KG1 (cell line): ENCODE results near the gene COL15A1.
"Not testable (repeated sequence)": the region's sequence is repeated elsewhere in the genome, so short reads cannot be mapped to it uniquely, and the experiment has no call there.

Source experiments
- DNase-seq: peaks from one replicate; lab custom pipeline; 2025; lab: John Stamatoyannopoulos, UW

Gene COL15A1

DNA sequence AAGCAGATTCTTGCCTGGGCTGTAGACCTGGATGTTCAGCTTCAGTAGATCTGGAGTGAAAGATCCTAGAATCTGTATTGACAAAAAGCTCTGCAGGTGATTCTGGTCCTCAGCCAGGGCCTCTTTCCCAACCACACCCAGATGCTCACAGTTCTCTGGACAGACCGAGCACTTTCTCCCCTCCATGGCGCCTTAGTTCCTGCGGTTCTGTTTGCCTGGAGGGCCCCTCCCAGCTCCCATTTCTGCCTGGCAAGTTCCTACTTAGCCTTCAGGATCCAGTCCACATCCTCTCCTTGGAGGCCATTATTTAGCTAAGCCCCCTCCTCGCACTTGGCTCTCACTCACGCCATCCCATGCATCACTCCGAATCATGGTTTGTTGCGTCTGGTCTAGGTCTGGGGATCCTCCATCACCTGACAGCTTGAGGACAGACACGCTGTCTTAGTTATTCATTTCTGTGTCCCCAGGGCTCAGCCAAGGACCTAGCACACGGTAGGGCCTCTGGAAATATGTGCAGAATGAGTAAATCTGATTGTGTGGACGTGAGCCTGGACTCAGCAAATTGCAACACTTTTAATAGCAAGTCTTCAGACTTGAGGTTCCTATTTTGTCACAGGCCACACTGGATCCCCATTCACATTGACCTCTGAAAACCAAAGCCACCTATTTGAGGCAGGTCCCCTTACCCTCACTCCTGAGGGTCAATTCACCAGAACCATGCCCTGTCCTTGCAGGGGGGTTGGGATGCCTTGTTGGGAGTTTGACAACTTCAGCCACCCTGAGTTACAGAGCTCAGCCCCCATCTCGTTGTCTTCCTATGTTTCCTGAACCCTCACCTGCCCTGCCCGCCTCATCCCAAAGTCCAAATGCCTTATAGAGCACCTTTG lies 50.7 kb downstream of the COL15A1 start:
- DNase-seq, result no peak

DNA sequence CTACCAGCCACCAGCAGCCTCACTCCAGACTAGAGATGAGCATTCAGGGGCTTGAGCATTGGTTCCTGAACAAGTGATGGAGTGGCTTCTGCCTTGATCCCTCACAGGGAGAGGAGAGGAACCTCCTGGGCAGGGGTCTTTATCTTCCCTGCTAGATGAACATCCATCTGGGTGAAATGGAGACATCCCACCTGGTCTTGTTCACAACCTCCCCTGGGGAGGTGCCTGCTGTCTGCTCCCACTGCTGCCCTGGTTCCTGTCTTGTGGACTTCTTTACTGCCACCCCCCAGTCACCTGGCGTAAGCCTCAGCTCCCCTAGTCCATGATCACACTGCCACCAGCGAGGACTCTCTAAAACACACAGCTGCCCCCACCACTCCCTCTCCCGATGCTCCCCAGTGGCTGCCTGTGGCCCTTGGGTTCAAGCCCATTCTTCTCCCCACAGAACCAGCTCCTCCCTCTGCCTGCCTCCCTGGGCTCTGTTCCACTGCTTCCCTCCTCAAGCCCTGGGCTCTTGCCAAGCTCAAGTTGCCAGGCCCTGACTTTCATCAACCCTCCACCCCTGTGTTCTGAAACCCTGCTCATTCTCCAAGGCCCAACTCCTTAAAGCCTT lies 51.5 kb downstream of the COL15A1 start:
- no peak for DNase-seq

- no peak for DNase-seq
Measured at GRCh38 chr9:98995971-98996504, 52.3 kb downstream of the COL15A1 start.

GRCh38 chr9:98997604-98998003 lies 53.9 kb downstream of the COL15A1 start:
- DNase-seq, result no peak

GRCh38 chr9:98998441-98999151 lies 54.9 kb downstream of the COL15A1 start:
- DNase-seq, result no peak

DNA sequence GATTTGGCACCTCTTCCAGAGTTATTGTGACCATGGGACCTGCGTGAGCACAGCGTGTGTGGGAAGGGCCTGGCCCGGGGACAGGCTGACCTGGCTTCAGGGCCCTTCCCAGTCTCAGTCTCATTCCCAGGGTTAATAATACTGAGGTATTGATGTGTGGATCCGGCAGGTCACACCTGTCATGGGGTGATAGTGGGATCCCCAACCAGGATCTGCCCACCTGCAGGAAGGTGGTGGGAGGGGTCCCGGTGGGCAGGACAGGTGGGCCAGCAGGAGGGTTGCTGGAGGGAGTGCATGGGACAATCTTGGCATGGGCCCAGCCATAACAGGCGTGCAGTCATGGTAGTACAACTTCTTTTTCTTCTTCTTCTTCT lies 55.4 kb downstream of the COL15A1 start:
- no peak for DNase-seq

- DNase-seq, result peak; percentile 47
Measured at GRCh38 chr9:99000476-99001395, 57.0 kb downstream of the COL15A1 start.

- DNase-seq, result no peak
Measured at GRCh38 chr9:99001892-99002291, 58.2 kb downstream of the COL15A1 start.

GRCh38 chr9:99002706-99003105 lies 59.0 kb downstream of the COL15A1 start:
- DNase-seq, result no peak

GRCh38 chr9:99003308-99003707 lies 59.6 kb downstream of the COL15A1 start:
- DNase-seq, result no peak

- no peak for DNase-seq
Measured at GRCh38 chr9:99004115-99004514, 60.4 kb downstream of the COL15A1 start.

GRCh38 chr9:99004717-99005460 lies 61.2 kb downstream of the COL15A1 start:
- no peak for DNase-seq

DNA sequence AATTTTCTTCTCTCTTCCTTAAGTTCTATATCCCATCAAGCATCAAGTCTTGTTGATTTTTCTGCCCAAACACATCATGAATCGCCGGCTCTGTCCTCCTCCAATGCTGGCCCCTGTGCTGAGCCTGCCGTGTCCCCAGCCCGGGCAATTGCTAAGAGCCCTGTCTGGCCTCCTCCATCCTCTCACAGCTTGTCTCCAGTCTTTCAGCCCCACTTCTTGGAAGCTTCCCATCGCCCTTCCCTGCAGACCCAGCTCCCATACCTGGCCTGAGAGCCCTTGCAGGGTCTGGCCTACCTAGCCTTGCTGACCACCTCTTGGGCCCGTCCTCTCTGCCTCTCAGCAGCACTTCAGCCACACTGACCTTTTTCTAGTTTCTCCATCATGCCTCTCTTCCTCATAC lies 61.9 kb downstream of the COL15A1 start:
- no peak for DNase-seq

- no peak for DNase-seq
Measured at GRCh38 chr9:99006511-99006910, 62.8 kb downstream of the COL15A1 start.

DNA sequence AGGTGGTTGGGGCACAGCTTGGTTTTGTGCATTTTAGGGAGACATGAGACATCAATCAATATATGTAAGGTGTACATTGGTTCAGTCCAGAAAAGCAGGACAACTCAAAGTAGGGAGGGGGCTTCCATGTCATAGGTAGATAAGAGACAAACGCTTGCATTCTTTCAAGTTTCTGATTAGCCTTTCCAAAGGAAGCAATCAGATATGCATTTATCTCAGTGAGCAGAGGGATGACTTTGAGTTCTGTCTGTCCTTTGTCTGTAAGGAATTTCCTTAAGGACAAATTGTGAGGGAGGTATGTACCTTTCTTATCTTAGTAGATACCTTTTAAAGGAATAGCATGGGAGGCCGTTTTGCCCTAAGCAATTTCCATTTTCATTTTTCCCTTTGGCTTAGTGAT lies 63.3 kb downstream of the COL15A1 start:
- DNase-seq, result no peak

- DNase-seq, result no peak
Measured at GRCh38 chr9:99008203-99008602, 64.5 kb downstream of the COL15A1 start.

DNA sequence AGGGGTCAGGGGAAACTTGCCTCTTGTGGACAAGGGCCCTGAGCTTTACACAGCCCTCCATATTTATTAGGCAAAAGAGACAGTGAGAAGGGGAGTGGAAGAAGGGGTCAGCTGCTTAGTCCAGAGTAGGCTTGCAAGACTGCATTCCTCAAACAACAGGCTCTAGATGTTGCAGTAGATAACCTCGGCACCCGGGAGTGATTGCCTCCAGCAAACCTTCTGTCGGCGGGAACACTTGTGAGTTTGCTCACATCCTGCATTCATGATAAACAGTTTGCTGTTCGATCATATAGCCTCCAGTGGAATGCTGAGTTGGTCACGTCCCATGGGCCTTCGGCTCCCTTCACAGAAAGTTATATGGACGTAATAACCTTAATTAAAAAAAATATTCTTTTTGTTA lies 66.7 kb downstream of the COL15A1 start:
- not testable (repeated sequence) for DNase-seq

DNA sequence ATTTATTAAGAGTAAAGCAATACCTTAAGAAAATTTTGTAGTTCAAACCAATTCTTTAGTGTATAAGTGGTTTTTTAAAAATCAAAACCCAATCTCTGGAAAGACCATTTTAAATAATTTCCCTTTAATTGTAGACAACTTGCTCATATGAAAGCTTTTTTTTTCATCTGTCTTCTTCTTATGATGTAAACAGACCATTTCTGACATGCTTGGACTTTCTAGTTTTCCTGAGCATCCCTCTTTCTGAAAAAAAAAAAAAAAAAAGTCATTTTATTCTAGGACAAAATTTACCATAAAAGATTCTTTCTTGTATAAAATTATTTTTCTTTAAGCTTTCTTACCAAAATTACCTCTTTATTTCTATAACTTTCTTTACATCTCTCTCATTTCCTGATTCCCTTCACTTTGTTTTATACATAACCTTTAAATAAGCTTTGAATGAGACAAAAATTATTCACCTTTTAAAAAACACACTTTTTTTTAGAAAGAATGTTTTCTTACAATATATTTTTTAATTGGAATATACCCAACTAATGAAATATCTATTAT lies 67.5 kb downstream of the COL15A1 start:
- DNase-seq, result no peak

DNA sequence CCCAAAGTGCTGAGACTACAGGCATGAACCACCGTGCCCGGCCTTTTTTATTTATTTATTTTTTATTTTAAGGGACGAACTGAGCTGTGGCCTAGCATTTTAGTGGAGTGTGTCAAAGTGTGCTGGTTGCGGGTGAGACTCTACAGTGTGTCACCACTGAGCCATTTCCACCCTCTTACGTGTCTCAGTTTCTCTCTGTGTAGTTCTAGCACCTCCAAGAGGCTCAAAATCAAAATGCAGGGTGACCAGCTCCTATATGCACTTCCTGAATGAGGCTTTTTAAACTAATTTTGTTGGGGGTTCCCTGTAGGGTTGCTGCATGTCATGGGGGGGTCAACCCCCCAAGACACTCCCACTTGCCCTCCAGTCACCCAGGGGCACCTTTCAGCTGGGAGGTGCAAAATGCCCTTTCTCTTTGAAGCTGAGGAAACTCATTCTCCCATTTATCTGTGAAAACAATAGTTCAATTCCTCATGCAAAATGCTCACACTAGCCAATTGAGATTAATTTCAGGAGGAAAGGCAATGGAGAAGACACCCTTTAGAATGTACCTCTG lies 69.3 kb downstream of the COL15A1 start:
- DNase-seq, result no peak

DNA sequence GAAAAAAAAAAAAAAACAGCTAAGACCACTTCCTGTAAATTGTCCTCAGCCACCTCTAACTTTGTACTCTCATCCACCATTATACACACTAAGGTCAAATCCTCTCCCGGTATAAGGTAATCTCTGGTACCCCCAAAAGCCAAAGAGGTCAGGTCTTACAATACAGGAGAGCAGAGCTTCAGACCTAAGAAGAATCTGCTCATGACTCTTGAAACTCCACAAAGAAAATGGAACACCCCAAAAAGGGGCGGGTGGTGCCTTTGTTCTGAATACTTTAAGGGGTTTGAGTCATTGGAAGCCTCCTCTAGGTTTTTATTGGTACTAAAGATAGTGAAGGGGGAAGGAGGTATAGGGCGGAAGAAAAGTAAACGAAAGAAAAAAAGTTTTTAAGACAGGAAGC lies 69.8 kb downstream of the COL15A1 start:
- DNase-seq, result no peak
